HTR-8/SVneo (cell line): ENCODE data around the gene PRDX5.

Source experiments
- DNase-seq: peaks from one replicate; pipeline ENCODE4 v3.0.0; 2011; ENCODE audit warnings: low spot score, mixed read lengths; ENCODE audit not compliant: insufficient read length
- FAIRE-seq: peaks from 2 replicates; lab custom pipeline; 2011; peaks lifted over from hg19 to GRCh38; lab: Jason Lieb, UNC

The PRDX5 gene

GRCh38 chr11:64358536-64358906 is 40.6 kb downstream of the PRDX5 start:
- no peak for FAIRE-seq
- DNase-seq, result no peak

- FAIRE-seq (no peak), DNase-seq (no peak)
Measured at GRCh38 chr11:64358907-64359711, 41.2 kb downstream of the PRDX5 start, which contains the start of gene RPS6KA4. RPS6KA4 (plus strand) TSS chr11:64359162; CDS start chr11:64359236, 74 bp downstream.

GRCh38 chr11:64359712-64360445 is 42.0 kb downstream of the PRDX5 start:
- DNase-seq, result no peak
- peak; percentile 49 for FAIRE-seq

- no peak for FAIRE-seq
- DNase-seq, result no peak
Measured at GRCh38 chr11:64360448-64360921, 42.6 kb downstream of the PRDX5 start.

- FAIRE-seq (no peak), DNase-seq (no peak)
Measured at GRCh38 chr11:64361659-64362058, 43.7 kb downstream of the PRDX5 start.

GRCh38 chr11:64362339-64362738 is 44.4 kb downstream of the PRDX5 start:
- DNase-seq (no peak), FAIRE-seq (no peak)

GRCh38 chr11:64364435-64364834 is 46.5 kb downstream of the PRDX5 start:
- FAIRE-seq (no peak), DNase-seq (no peak)

GRCh38 chr11:64364911-64365310 is 47.0 kb downstream of the PRDX5 start:
- no peak for DNase-seq
- no peak for FAIRE-seq

- no peak for DNase-seq
Measured at GRCh38 chr11:64366751-64367150, 48.8 kb downstream of the PRDX5 start.

GRCh38 chr11:64367931-64368672 is 50.2 kb downstream of the PRDX5 start:
- FAIRE-seq, result no peak
- no peak for DNase-seq

More at GRCh38 chr11:64366751-64367150, 48.8 kb downstream of the PRDX5 start:
- no peak for FAIRE-seq

- FAIRE-seq, result no peak
Measured at GRCh38 chr11:64368673-64369074, 50.8 kb downstream of the PRDX5 start.

GRCh38 chr11:64369440-64370421 is 51.8 kb downstream of the PRDX5 start:
- no peak for FAIRE-seq
- no peak for DNase-seq

More at GRCh38 chr11:64368673-64369074, 50.8 kb downstream of the PRDX5 start:
- no peak for DNase-seq

GRCh38 chr11:64371201-64371600 is 53.3 kb downstream of the PRDX5 start:
- FAIRE-seq (no peak), DNase-seq (no peak)
